ENCODE results near the gene ARHGAP15.

The ARHGAP15 gene

DNA sequence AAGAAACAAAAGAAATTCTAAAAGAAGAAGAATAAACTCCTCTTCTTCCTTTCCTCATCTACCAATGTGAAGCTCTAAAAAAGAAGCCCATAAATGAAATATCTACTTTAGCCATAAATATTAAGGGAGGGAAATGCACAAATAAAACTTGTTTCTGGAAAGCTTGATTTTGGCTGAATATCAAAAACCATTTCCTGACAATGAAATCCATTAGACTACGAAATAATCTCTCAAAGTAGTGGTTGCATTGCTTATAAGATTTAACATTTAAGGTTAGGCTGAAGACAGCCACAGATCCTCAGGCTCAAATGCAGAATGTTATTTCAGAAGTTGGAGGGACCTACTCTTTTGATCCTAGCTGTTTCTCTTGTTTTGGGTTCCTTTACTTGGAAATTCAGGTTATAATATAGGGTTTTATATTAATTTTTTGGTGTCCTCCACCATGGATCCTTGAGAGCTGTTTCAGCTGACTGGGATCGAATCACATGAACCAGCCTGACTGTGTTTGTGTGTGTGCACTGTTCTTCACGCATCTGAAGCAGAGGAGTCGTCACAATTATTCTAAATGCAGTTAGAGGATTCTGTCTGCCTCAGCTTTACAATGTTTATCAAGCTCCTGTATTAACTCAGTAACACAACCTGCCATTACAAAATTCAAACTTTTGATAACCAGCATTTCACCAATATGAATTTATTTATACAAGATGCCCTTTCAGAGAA lies 474.8 kb downstream of the ARHGAP15 start:
- no peak for DNase-seq

DNA sequence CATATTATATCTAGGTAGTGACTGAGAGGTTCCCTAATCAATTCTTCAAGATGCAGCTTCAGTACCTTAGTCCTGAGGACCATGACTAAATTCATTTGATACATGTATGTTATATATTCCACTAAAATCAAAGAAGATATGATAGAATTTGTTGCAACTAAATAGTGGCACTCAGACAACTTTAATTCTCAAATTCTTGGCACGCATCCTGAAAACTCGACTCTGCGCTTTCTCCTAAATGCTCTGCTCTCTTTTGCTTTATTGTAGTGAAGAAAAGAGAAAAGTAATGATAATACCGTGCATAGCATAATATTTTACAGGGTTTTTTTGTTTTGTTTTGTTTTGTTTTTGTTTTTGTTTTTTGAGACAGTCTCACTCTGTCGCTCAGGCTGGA lies 475.3 kb downstream of the ARHGAP15 start:
- DNase-seq = no peak

DNA sequence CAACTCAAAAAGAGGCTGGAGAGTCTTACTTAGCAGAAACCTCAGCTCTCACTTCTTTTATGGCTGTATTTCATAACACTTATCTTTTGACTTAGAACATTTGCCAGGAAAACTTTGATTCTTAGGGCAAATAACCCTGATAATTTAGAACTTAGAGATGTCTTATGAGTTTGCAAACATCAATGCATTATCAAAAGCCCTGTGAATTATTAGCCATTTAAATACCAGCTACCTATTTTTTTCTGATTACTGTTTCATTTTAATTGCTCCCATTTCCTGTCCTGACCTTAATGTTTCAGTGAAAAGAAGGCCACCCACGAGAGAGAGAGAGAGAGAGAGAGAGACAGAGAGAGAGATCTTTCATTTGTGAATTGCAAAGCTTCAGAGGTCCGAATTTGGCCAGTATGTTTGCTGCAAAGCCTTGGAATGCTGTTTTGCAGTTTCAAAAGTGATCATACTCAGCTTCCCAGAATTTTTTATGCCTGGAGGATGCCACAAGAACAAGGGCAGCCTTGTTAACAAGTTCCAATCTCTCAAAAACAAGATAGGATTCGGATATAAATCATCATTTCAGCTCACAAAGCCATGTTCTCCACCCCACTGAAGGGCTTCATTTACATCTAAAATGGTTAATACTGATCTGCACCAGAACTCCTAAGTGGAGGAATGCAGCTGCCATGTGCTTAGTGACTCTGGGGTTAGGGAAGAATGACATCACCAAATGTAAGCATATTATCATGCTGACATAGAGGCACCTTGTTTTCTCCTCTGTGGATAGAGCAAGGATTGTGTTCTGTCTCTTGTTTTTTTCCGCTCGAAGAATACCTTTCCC lies 478.2 kb downstream of the ARHGAP15 start:
- no peak for DNase-seq

DNA sequence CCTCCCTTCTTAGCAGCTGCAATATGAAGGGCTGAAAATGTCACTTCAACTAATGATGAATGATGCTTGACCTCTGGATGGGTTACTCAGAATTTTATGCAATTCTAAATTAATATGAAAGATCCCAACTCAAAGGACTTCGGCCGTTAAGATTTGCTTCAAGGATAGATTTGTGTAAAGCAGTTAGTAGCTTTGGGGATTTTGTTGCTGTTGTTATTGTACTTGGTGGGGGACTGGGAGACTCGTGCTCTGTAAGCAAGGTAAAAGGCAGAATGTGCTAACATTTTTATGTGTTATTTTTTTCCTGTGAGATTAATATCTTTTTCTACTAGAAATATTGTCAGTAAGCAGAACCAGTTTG lies 478.8 kb downstream of the ARHGAP15 start:
- DNase-seq = no peak

DNA sequence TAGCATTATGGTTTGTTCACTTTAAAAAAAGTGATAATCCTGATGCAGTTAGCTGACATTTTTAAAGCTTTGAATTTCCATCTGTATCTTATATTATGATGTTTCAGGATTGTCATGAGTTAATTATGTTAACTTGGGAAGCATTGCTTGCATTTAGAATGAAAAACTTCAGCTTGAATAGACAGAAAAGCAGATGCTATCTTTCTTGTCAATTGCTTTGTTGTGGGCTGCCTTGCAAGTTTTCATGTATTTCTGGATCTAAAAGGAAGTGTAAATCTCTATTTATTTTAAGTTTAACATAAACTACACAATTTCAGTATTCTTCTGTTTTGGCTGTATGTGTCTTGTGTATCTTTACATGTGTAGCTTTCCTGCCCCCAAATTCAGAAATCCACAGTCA lies 479.5 kb downstream of the ARHGAP15 start:
- no peak for DNase-seq

DNA sequence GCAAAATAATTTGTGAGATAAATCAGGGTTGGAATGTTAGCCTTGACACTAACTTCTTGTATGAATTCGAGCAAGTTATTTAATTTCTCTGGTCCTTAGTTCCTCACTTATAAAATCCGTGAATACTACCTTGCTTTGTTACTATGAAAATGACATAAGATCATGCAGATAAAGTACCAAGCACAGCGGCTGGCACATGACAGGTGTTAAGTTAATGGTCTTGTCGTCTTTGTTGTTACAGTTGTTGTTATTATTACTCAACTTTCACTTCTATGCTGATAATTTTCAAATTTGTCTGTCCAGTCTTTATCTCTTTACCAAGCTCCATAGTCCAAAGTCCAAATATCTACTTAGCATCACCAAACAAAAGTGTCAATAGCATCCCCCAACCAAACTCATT lies 482.1 kb downstream of the ARHGAP15 start:
- no peak for DNase-seq

DNA sequence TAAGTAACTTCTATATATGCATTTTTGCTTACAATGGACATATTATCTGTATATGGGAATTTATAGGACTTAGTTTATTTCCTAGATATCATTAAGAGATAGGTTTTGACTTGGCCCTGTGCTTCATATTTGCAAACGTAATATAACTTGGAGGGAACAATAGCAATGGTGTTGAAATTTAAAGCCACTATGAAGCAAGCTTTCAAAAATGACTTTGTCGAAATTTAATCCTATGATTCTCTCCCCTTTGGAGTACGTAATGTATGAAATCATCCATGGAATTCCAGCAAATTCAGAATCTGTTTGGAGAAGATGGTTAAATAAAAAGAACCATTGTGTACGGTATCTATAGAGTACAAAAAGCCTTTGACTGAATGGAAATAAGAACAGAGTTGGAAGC lies 486.3 kb downstream of the ARHGAP15 start:
- DNase-seq = no peak

DNA sequence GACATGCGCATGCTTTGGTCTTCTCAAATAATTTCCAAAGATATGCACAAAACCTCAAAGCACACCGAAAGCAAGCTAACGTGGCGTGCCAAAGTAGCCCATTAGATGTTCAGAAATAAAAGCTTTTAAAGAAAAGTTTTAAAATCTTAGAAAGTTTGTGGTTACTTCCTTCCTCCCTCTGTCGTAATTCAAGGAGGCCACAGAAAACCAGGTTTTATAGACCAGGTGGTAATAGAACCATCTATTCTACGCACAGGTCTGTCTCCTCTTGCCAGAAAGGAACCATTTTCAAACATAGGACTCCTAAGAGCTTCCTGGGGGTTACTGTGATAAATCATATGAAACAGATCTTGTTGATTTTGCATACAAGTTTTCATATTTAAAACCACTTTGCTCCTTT lies 487.2 kb downstream of the ARHGAP15 start:
- no peak for DNase-seq

DNA sequence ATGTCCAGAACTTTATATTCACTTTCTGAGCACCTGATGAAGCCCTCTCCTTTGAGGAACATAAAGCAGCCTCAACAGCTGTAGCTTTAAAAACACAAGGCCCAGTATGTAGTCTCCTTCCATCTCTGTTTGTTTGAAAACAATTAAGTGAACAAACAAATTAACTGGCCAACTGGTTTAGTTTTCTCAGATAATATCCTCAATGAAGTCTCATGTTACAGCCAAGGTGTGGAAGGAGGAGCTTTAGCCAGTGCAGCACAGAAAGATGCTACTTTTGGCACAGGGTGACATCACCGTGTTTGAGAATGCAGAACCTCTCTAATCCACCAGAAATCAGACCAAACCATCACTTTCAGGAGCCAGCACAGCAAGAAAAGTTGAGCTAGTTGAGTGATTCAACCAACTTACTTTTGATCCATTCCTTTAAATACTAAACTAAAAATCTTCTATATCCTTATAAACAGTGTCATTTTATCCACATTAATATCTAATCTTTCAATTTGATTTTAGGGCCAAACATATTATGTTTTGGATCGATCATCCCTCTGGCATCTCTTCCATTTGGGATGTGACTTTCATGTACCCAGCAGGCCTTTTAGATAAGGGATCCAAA lies 488.7 kb downstream of the ARHGAP15 start:
- DNase-seq = no peak

DNA sequence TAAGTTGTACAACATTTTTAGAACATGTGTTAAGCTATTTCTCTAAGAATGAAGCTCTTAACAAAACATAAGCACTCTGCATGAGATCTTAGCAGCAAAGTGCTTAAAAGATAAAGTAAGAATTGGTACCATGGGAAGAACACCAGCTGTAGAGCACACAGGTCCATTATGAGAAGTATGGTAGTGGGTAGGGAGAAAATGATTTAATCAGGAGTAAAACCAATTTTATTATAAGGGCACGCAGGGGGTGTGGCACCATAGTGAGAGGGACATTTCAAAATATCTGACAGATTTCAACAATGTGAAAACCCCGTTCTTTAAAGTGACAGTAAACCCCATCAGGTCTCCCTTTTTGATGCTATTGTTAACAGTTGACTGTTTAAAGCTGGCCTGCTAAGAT lies 492.9 kb downstream of the ARHGAP15 start:
- DNase-seq = no peak

DNA sequence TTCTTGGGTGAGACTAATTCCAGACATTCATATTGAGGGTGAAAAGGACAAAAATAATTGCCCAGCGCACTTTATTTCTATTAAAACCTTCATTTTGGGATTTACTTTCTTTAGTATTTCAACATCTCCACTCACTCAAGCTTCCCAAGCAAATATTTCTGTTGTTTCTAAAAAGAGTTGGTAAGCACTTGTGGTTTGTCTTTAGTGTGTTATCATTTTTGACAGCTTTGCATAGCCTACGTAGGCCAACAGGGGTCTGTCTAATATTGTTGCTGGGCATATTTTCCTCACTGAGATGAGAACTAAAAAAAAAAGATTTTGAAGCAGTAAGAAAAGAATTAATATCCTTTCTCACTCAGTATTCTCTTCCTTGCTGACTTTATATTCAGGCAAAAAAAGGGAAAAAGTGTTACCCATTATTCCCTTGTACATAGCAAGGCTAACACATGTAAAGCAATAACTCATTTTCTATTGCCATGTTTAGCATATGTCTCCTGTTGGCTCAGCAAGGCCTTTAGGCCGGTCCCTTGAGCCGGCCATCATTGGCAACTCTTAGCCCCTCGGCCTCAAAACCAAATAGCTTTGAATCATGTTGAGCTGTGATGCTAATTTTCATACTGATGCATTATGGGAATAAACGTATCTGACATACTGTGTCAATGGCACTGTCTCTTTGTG lies 494.2 kb downstream of the ARHGAP15 start:
- DNase-seq = no peak

DNA sequence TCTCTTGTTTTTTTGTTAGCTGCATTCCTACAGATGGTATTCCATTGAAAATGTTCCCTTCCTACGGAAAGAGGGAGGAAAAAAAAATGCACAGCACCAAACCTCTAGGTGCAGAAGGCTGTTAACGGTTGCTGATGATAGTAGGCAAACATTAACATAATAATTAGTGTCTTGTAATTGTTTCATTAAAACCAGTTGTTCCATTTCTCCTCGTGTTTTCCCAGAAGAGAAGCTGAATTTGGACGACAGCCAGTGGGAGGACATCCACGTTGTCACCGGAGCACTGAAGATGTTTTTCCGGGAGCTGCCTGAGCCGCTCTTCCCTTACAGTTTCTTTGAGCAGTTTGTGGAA lies 494.7 kb downstream of the ARHGAP15 start:
- no peak for DNase-seq

DNA sequence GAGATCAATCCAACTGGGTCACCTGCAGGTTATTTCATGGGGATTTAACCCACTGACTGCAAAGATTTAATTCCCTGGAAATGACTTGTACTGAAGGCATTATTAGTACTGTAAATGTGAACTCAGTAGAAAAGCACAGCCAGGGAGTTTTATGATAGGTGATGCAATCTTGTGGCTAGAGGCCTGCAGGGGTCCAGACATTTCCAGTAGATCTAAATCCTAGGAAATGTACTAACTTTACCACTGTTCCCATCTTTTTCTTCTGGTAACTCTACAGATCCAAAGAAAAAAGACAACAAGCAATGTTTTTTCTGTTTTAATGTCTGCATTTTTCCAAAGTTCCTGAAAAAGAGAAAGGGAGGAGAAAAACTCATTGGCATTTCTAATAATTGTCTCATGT lies 500.1 kb downstream of the ARHGAP15 start:
- DNase-seq = no peak

DNA sequence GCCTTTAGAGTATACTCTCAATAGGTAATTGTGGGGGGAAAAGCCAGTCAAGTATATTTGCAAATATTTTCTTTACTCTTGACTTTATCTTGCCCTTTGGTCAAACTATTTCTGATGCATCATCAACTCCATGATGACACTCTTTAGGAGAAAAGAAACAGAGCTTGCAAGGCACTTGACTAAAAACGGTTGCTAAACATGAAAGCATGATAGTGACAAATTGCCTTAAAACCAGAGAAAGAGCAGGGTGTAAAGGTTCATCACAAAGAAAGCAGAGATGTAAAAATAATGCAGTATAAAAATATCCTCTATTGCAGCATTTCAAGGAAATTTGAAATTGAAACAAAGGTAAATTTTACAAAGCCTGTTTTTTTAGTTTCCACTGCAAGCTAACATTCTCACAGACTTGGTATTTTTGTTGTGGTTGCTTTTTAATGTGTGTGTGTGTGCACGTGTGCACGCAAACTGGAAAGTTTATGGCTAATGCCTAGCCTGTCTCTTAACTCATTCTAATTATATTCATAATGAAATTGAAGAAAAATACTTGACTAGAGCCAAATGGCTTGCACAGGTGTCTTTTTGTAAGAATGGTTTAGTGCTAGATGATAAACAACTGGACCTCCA lies 503.6 kb downstream of the ARHGAP15 start:
- DNase-seq = no peak

DNA sequence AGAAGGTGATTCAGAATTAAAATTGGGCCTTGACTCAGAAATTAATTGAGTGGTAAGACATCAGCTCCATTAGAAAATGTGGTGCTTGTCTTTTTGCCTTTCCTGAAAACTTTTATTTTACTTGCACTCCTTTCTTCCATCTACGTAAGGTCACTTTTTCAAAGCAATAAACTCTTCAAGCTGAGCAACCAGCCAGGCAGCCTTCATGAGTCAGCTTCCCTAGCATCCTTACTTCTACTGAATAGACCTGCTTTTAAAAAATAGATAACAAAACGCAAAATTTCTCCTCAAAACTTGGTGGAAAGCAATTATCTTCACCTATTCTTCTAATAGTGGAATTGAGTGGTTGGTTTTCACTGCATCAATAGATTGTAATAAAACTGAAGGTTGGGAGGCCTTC lies 504.2 kb downstream of the ARHGAP15 start:
- DNase-seq = no peak

DNA sequence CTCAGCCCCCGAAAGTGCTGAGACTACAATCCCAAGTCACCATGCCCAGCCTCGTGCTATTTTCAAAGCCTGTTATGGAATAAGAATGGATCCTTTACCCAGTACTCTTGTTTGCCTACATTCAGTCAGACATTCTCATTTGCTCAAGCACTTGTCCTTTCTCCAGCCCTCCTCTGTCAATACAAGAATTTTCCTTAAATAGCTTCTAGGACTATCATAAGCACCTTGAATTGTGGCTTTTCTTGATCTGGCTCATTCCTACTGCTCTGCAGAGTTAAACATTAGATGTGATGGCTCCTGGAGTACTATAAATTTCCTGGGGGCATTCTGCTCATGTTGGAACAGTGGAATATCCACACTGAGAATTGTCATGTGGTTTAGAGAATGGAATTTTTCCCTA lies 506.1 kb downstream of the ARHGAP15 start:
- DNase-seq = no peak

DNA sequence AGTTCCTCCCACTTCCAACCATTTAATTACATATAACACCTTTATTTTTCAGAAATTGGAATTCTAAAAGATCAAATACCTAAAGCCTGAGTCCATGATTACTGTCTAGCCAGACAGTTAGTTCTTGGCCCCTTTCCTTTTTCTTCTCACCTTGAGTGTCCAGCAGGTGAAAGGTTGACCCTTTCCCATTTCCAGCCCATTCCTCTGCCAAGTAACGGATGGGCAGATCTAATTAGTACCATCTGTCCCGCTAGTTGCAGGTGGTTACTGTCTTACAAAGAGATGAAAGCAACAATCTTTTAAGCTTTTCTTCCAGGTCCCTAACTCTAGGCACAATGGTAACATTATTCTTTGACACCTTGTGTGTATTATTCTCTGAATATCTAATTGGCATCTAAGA lies 506.7 kb downstream of the ARHGAP15 start:
- no peak for DNase-seq

DNA sequence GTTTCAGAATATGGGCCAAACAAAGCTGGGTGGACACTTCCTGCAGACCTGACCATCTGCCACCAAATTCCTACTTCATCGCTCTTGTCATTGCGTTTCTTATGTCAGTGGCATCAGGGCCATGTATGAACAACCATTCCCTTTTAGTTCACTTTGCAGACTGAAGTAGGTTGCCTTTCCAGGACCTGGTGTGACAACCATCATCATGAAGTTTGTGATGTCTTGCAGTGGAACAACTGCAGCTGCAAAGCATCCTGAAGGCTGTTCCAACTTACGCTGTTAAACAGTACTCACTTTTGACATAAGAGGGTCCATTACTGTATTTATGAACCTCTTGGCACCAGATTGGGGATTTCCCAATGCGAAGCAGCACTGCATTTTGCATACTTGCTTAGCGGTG lies 511.6 kb downstream of the ARHGAP15 start:
- DNase-seq = no peak

DNA sequence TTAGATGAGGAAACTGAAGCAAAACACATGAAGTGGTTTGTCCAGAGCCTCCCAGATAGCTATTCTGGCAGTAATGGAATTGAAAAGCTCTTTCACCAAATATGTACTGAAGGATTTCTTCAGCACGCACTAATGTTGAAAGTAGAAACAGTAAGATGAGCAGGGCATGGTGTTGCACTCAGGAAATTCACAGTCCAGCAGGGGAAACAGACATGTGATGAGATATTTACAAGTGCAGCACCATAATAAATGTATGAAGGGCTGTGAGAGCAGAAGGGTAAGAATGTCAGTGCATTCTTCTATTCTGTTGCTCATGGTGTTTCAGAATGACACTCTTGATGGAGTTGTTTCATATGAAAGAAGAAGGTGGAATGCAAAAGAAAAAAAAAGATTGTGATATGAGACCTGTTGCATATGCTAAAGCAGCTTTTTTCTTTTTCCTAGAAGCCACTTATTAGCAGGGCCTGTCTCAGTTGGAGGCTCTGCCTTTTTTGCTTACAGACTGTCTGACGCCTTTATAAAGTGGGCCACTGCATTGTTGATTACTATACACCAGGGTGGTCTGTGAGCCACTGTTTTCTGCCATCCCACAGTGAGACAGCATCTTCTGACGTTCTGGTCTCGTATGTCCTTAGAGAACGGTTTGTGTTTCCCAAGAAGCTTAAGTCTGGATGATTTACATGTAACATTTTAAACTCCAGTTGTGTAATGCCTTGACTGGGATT lies 516.9 kb downstream of the ARHGAP15 start:
- no peak for DNase-seq

DNA sequence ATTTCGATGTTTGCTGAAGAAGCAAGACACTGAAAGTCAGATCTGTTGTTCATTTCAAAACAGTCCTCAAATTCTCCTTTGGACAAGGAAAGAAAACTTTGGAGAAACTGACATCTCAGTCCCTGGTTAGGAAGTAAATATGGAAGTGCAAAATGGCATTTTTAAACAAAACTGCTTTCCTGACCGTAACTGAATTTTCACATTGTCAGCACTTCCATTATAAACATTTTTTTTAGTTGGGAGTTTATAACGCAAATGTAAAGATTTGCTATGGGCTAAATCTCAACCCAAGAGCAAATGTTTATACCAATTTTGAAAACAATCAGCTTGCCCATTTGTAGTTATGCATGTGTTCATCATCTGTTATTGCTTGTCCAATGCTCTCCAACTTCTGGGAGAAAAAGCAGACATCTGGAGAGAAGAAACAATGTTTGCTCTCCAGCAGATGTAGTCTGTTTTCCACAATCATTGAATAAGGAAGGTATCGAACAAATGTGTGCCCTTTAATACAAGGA lies 520.1 kb downstream of the ARHGAP15 start:
- no peak for DNase-seq

DNA sequence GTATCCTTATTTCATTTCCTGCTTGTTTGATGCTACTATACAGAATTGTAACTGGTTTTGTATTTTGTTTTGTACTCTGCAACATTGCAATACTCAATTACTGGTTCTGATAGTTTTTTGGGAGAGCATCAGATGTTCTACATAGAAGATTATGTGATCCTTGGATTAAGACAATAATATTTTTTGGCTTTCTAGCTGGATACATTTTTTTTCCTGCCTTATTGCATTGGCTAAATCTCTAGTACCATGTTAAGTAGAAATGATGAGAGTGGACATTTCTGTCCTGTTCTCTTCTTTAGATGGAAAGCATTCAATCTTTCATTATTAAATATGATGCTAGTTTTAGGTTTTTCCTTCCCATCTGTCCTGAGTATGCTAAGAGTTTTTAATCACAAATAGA lies 523.5 kb downstream of the ARHGAP15 start:
- DNase-seq = no peak

DNA sequence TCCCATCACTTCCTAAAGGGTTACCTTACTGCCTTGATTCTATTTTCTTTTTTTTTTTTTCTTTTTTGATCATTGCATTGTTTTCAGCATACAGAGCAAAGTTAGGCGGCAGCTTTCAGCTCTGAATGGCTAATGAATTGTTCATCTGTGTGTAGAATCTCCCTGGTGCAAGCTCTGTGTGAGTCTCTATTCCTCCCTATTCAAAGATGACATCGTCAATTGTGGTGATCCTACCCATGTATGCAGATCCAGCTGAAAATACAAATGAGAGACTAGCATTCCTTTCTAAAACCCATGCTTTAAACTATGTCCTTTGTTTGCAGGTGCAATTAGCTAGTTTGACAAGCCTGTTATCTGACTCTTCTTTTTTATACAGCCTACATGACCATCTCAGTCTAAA lies 539.0 kb downstream of the ARHGAP15 start:
- no peak for DNase-seq

Measured in CD4-positive, alpha-beta T cell treated with Interleukin-17A for 4 hours (primary cell).